GM19468 (cell line): Measurements from ENCODE around the gene DGAT2L6.

Experiments
- ATAC-seq: cut with Tn5 transposase; IDR thresholded peaks from one replicate; pipeline ENCODE4 v1.9.1; 2021; ENCODE audit warnings: mild to moderate bottlenecking, moderate library complexity, moderate number of reproducible peaks; ENCODE audit not compliant: unreplicated experiment; ENCODE audit errors: extremely low read depth

Gene DGAT2L6, protein sequence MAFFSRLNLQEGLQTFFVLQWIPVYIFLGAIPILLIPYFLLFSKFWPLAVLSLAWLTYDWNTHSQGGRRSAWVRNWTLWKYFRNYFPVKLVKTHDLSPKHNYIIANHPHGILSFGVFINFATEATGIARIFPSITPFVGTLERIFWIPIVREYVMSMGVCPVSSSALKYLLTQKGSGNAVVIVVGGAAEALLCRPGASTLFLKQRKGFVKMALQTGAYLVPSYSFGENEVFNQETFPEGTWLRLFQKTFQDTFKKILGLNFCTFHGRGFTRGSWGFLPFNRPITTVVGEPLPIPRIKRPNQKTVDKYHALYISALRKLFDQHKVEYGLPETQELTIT

GRCh38 chrX:70176938-70177533 is at the start of gene DGAT2L6:
Gene DGAT2L6 (plus strand): TSS chrX:70177483. CDS start chrX:70177583, 100 bp downstream.
- ATAC-seq = no peak

- ATAC-seq = no peak
Measured at GRCh38 chrX:70128071-70128470, 49.2 kb upstream of the DGAT2L6 start.

- no peak for ATAC-seq
Measured at GRCh38 chrX:70129816-70130215, 47.5 kb upstream of the DGAT2L6 start.

DNA sequence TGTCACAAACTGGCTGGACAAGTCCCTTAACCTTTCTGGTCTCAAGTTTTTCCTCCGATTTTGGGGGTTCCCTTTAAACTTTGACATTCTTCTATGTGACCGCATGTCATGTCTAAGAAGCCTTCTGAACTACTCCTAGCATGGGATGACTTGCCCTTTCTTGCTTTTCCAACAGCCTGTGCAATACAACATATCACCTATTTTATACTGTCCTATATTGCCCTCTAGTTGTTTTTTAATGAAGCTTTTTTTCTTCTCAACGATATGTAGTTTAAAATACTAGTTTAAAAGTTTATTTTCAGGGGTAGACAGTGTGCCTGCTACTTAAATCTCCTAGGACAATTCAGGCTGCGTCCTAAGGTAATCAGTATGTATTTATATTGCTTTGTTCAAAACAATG is 45.1 kb upstream of the DGAT2L6 start:
- ATAC-seq = no peak

- ATAC-seq = peak; percentile 7
Measured at GRCh38 chrX:70132877-70133302, 44.4 kb upstream of the DGAT2L6 start.

- ATAC-seq = peak; percentile 58
Measured at GRCh38 chrX:70133303-70134115, 43.8 kb upstream of the DGAT2L6 start, which contains the start of gene IGBP1. Gene IGBP1 (plus strand): TSS chrX:70133447. CDS start chrX:70133948, 501 bp downstream.

DNA sequence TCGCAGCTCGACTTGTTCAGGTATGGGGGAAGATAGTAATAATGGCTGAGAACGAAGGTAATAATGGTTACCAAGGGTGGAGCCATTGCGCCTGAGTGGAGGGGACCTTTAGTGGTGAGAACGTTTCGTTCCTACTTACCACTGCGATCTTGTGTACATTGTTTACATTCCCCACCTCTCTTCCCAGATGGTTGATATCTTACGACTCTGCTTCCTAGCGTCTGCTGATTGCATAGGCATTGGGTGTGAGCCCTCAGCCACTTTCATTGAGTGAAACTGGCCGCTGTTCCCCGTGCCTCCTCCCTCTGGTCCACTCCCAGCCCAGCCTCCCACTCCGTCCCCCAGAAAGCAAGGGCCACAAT is 43.2 kb upstream of the DGAT2L6 start:
- ATAC-seq = no peak

- no peak for ATAC-seq
Measured at GRCh38 chrX:70138622-70139021, 38.7 kb upstream of the DGAT2L6 start.

DNA sequence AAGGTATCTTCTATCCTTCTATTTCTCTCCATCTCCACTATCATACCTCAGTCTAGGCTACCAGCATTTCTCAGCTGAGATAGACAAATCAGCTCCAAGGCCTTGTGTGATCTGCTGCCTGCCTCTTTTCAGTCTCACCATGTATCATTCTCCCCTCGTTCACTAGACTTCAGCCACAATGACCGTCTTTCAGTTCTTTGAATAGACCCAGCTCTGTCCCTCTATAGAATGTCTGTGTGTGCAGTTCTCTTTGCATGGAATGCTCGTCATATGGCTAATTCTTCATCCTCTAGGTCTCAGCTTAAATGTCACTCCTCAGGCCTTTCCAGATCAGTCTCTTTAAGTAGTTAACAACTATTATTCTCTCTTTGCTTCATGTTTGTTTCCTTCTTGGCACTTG is 37.5 kb upstream of the DGAT2L6 start:
- ATAC-seq = no peak

DNA sequence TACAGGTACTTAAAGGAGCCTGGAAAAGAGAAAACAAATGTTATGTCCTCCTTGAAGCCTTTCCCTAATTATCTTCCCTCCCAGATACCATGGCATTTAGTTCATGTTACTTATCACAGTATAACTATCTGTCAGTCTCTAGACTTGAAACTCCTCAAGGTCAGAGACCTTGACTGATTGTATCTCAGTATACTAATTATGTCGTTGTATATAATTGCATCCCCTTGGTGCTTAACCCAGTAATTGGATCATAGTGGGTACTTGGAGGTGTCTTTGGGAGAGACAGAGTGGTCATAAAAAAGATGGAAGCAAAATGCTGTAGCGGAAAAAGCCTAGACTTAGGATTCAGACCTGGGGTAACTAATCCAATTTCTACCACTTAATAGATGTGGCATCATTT is 35.9 kb upstream of the DGAT2L6 start:
- no peak for ATAC-seq

- no peak for ATAC-seq
Measured at GRCh38 chrX:70166601-70167590, 10.4 kb upstream of the DGAT2L6 start.

GRCh38 chrX:70168238-70169188 is 8.8 kb upstream of the DGAT2L6 start:
- ATAC-seq = no peak

DNA sequence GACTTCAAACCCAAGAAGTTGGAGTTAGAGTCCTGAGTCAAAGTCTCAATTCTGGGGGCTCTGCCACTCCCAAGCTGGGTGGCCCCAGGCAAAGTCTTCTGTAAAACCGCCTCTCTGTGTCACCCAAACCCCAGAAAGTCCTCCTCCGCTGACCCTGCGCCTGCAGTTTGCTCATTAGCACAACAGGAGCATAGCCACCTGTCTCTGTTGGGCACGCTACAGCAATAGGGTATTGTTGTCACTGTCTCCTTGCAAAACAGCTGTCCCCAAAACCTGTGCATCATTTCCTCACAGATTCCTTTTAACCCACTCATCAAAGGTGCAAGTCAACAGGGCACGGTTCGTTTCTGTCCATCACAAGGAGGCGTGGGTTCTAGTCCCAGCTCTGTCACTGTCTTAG is 8.0 kb upstream of the DGAT2L6 start:
- no peak for ATAC-seq

GRCh38 chrX:70171624-70172023 is 5.7 kb upstream of the DGAT2L6 start:
- ATAC-seq = no peak

DNA sequence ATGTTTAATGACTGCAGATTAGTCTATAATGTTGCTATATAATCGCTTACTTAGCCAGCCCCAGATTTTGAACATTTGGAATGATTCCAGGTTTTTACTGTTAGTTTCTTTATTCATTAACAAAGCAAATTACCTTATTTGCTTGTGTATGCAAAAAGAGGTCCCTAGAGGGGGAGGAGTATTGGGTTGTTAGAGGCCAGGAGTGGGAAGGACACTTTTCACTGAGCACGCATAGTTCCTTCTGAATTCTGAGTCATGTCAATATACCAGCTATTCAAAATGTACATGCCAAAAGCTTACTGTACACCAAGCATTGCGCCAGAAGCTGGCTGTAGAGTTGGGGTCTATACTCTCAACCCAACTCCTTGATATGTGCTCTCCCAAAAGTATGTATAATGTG is 5.1 kb upstream of the DGAT2L6 start:
- ATAC-seq = no peak

DNA sequence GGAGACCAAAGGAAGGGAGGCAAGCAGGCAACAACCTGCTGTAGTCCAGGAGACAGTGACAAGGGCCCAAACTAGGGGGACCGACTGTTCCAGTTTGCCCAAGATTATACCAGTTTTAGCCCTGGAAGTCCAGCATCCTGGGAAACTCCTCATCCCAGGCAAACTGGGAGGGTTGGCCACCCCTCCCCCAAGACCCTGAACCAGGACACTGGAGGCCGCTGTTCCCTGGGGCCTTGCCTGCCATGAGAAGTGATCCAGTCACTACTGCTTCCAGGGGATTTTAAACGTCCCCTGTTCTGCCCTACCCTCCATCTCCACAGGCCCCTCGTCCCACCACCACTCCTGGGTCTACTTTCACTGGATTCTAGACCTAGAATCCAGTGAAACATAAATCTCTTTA is 4.3 kb upstream of the DGAT2L6 start:
- no peak for ATAC-seq

GRCh38 chrX:70174754-70175153 is 2.5 kb upstream of the DGAT2L6 start:
- ATAC-seq = no peak

GRCh38 chrX:70175338-70175737 is 1.9 kb upstream of the DGAT2L6 start:
- ATAC-seq = no peak

DNA sequence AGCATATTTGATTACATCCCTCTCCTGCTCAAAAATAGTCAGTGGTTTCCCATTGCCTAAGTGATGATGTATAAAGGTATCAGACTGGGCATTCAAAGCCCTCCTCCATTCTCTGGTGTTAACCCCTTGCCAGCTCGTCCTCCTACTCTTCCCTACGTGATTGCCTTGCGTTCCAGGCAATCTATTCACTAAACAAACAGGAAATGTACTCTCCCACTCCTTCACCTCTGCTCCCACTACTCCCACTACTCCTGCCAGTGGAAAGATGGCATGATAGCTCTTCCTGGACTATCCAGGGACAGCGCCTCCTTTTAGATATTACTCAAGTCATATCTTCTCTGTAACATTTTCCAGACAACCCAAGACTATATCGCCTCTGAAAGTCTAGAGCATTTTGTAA is 5.8 kb downstream of the DGAT2L6 start:
- no peak for ATAC-seq
